ENCODE data around the gene CLGN.

The CLGN gene

DNA sequence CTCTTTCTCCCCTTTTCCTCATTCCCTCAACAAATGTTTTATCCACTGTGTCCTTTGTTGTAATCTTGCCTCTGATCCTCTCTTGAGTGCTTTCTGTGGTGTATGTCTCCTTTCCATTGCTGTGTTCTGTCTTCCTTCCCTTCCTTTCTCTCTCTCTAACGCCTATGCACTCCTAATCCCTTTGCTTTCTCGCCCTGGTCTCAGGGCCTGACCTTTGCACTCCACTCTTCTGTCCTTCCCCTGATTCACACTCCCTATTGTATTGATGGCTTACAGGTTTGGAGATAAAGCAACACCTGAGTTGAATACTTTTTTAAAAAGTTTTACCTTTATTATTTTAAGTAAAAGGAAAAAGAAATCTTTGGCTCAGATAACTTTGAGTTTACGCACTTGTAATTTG lies 69.6 kb downstream of the CLGN start:
- H3K36me3 ChIP-seq (ENCODE audit: control insufficient read depth, insufficient read depth, low read length): no peaks in the 10 kb centered on the region
- H3K27ac ChIP-seq (ENCODE audit: low read length): no peak overlapping the region
- no peak for DNase-seq (ENCODE audit: low read depth, low spot score)
- H3K4me3 ChIP-seq (ENCODE audit: low read length): no peak overlapping the region
- H3K9me3 ChIP-seq (ENCODE audit: control insufficient read depth, insufficient read depth, low read length): no peaks in the 10 kb centered on the region
- H3K4me1 ChIP-seq (ENCODE audit: control insufficient read depth, insufficient read depth, low read length): no peaks in the 10 kb centered on the region
- WGBS (ENCODE audit: insufficient coverage, insufficient read length): no CpG with 5 or more reads among the region's 3 CpGs
- H3K27me3 ChIP-seq (ENCODE audit: control insufficient read depth, insufficient read depth, low read length): no peaks in the 10 kb centered on the region

DNA sequence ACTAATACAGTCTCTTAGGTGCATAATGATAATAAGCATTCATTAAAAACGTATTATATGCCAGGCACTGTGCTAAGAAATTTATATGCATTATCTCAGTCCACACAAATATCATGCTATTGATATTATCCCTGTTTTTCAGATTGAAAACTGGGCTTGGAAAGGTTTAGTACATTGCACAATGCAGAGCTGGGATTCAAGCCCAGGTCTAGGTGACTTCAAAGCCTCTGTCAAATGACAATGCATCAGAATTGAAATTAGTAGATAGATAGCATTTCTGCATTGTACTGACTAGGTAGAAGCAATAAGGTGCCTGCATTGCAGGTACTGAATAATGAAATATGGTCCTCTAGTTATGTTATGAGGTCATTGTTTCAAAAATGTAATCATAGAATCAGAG lies 72.2 kb downstream of the CLGN start:
- H3K9me3 ChIP-seq (ENCODE audit: control insufficient read depth, insufficient read depth, low read length): no peaks in the 10 kb centered on the region
- DNase-seq (ENCODE audit: low read depth, low spot score): no peak
- no CpG with 5 or more reads among the region's 1 CpG for WGBS (ENCODE audit: insufficient coverage, insufficient read length)

DNA sequence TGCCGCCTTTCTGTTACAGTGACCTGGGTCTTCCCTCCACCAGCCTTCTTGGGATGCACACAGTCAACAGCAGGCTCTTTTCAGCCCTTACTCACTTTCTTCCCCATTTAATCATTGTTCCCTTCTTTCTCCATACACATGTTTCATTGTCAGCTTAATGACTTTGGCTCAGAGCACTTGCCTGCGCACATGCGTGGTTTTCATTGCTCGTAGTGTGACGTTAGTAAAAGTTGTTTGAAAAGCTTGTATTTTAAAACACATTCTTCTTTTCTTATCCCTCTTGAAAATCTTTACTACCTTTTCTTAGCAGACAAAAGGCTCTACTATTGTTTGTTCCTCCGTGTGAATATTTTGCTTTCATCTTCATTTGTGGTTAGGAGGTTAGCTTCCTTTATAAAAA lies 73.7 kb downstream of the CLGN start:
- H3K4me3 ChIP-seq (ENCODE audit: low read length): no peak overlapping the region
- WGBS (ENCODE audit: insufficient coverage, insufficient read length): no CpG with 5 or more reads among the region's 6 CpGs
- no peaks in the 10 kb centered on the region for H3K9me3 ChIP-seq (ENCODE audit: control insufficient read depth, insufficient read depth, low read length)

More for the DNA sequence above, 72.2 kb downstream of the CLGN start:
- H3K36me3 ChIP-seq (ENCODE audit: control insufficient read depth, insufficient read depth, low read length): no peaks in the 10 kb centered on the region
- no peak overlapping the region for H3K4me3 ChIP-seq (ENCODE audit: low read length)
- no peaks in the 10 kb centered on the region for H3K27me3 ChIP-seq (ENCODE audit: control insufficient read depth, insufficient read depth, low read length)
- H3K27ac ChIP-seq (ENCODE audit: low read length): no peak overlapping the region
- H3K4me1 ChIP-seq (ENCODE audit: control insufficient read depth, insufficient read depth, low read length): no peaks in the 10 kb centered on the region

DNA sequence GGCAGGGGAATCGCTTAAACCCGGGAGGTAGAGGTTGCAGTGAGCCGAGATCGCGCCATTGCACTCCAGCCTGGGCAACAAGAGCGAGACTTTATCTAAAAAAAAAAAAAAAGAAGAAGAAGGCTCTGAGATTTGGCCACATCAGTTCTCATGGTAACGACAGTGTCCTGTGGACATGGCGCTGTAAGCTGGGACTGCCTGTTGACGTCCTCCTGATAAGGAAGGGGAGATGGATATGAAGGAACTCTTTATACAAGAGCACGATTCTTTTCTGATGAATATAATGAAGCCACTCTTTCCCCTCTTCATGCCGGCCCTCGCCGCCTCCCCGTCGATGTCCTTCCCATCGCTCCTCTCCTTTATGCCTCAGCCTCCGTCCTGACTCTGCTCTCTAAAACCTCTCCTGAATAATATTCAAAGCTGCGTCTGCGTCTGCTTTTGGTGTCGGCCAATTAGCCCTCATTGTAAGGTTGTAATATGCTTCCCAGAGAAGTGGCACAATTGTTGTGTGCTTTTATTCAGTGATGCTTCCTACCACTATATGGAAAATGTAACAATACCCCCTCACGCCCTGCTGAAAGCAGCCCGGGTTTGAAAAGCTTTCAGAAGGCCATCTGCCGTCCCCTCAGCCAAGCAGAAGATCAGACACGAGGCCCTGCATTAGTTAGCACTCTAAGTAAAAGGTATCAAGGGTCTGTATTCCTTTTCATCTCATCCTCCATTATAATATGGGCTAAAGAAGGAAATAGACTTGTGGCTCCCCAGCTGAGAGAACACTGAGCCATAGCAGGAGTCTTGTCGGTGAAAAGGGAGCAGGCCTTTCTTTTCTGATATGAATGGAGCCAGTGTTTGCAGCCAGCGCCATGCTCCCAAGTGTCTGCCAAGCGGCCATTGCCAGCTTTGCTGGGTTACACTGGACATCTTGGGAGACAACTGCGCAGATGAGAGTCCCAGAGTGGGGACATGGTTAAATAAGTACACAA lies 76.1 kb downstream of the CLGN start:
- H3K4me1 ChIP-seq (ENCODE audit: control insufficient read depth, insufficient read depth, low read length): no peaks in the 10 kb centered on the region
- H3K9me3 ChIP-seq (ENCODE audit: control insufficient read depth, insufficient read depth, low read length): no peaks in the 10 kb centered on the region
- no peak overlapping the region for H3K4me3 ChIP-seq (ENCODE audit: low read length)
- no peaks in the 10 kb centered on the region for H3K36me3 ChIP-seq (ENCODE audit: control insufficient read depth, insufficient read depth, low read length)
- no peak for DNase-seq (ENCODE audit: low read depth, low spot score)
- H3K27ac ChIP-seq (ENCODE audit: low read length): no peak overlapping the region
- H3K27me3 ChIP-seq (ENCODE audit: control insufficient read depth, insufficient read depth, low read length): no peaks in the 10 kb centered on the region
- no CpG with 5 or more reads among the region's 28 CpGs for WGBS (ENCODE audit: insufficient coverage, insufficient read length)

More for the DNA sequence above, 73.7 kb downstream of the CLGN start:
- no peak for DNase-seq (ENCODE audit: low read depth, low spot score)
- no peak overlapping the region for H3K27ac ChIP-seq (ENCODE audit: low read length)
- H3K36me3 ChIP-seq (ENCODE audit: control insufficient read depth, insufficient read depth, low read length): no peaks in the 10 kb centered on the region
- H3K4me1 ChIP-seq (ENCODE audit: control insufficient read depth, insufficient read depth, low read length): no peaks in the 10 kb centered on the region
- no peaks in the 10 kb centered on the region for H3K27me3 ChIP-seq (ENCODE audit: control insufficient read depth, insufficient read depth, low read length)

DNA sequence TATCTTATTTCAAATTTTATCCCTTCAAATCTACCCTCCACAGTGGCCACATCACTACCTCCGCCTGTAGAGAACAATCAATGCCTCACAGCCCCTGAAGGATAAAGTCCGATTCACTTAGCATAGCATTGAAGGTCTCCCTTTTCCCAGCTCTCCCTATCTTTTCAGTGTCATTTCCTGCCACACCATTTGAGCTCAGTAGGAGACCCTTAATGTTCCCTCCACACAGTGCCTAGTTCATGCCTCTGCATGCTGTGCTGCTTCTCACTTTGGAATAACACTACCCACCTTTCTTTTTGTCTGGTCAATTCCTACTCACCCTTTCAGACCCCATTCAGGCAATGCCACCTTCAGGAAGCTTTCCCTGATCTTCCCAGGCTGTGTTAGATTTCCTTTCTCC lies 77.6 kb downstream of the CLGN start:
- H3K27ac ChIP-seq (ENCODE audit: low read length): no peak overlapping the region
- no peaks in the 10 kb centered on the region for H3K4me1 ChIP-seq (ENCODE audit: control insufficient read depth, insufficient read depth, low read length)
- no CpG with 5 or more reads among the region's 2 CpGs for WGBS (ENCODE audit: insufficient coverage, insufficient read length)
- no peaks in the 10 kb centered on the region for H3K27me3 ChIP-seq (ENCODE audit: control insufficient read depth, insufficient read depth, low read length)
- no peaks in the 10 kb centered on the region for H3K9me3 ChIP-seq (ENCODE audit: control insufficient read depth, insufficient read depth, low read length)
- no peak for DNase-seq (ENCODE audit: low read depth, low spot score)
- no peak overlapping the region for H3K4me3 ChIP-seq (ENCODE audit: low read length)
- no peaks in the 10 kb centered on the region for H3K36me3 ChIP-seq (ENCODE audit: control insufficient read depth, insufficient read depth, low read length)

DNA sequence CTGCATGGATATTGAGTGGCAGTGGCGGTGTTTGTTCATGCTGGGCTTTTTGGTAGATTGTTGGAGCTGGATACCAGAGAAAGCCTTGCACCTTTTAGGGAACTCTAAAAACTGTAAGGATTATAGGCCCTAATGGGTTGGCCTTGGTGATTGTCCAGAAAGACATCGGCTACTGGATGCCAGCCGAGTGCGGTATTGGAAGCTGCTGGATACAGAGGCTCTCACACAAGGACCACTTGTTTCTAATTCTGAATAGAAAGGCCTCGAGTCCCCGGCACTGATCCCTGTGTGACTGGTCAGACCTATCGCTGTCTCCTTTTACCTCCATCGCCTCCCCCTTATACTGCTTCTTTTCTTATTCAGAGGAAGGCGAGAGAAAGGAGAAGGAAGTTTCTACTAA lies 81.3 kb downstream of the CLGN start:
- Histone ChIP-seq H3K36me3 (ENCODE audit: control insufficient read depth, insufficient read depth, low read length) (no peaks in the 10 kb centered on the region), H3K4me1 (ENCODE audit: control insufficient read depth, insufficient read depth, low read length) (no peaks in the 10 kb centered on the region), H3K27ac (ENCODE audit: low read length) (no peak overlapping the region), H3K4me3 (ENCODE audit: low read length) (no peak overlapping the region), H3K9me3 (ENCODE audit: control insufficient read depth, insufficient read depth, low read length) (no peaks in the 10 kb centered on the region), H3K27me3 (ENCODE audit: control insufficient read depth, insufficient read depth, low read length) (no peaks in the 10 kb centered on the region)
- WGBS (ENCODE audit: insufficient coverage, insufficient read length): no CpG with 5 or more reads among the region's 9 CpGs
- no peak for DNase-seq (ENCODE audit: low read depth, low spot score)

DNA sequence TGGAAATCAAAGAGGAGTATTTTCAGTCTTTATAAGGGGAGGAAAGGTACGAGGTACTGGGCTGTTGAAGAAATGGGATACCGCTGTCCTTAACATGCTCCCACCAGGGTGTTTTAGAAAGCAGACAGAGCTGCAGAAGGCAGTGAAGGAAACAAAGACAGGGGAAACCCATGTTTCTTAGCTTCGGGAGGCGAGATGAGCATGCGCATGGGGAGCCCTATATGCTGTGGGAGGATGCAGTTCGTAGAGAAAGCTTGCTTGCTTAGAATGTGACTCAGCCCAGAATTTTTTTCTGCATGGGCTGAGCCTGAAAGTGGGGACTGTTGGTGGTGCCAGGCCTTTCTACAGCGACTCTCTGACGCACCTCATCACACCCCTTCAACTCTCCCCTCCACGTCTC lies 82.8 kb downstream of the CLGN start:
- Histone ChIP-seq H3K27ac (ENCODE audit: low read length) (no peak overlapping the region), H3K4me3 (ENCODE audit: low read length) (no peak overlapping the region), H3K9me3 (ENCODE audit: control insufficient read depth, insufficient read depth, low read length) (no peaks in the 10 kb centered on the region), H3K4me1 (ENCODE audit: control insufficient read depth, insufficient read depth, low read length) (no peaks in the 10 kb centered on the region), H3K27me3 (ENCODE audit: control insufficient read depth, insufficient read depth, low read length) (no peaks in the 10 kb centered on the region), H3K36me3 (ENCODE audit: control insufficient read depth, insufficient read depth, low read length) (no peaks in the 10 kb centered on the region)
- WGBS (ENCODE audit: insufficient coverage, insufficient read length): no CpG with 5 or more reads among the region's 9 CpGs
- DNase-seq (ENCODE audit: low read depth, low spot score): no peak

DNA sequence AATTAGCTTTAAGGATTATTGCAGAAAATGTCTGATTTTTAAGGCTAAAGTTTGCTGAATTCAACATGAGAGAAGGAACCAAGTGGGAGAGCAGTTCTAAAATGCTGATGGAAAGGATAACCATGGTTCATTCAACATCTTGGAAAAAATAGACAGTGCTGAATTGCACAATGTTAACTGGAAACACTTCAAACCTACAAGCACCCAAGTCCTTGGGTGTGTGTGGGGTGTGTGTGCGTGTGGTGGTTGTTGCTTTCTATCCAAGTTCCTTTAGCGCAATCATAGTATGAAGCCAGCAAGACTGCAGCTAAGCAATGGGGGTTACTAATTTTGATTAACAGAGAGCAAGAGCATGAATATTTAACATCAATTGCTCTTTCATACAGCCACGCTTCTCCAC lies 83.3 kb downstream of the CLGN start:
- no peaks in the 10 kb centered on the region for H3K9me3 ChIP-seq (ENCODE audit: control insufficient read depth, insufficient read depth, low read length)
- WGBS (ENCODE audit: insufficient coverage, insufficient read length): no CpG with 5 or more reads among the region's 3 CpGs
- no peaks in the 10 kb centered on the region for H3K27me3 ChIP-seq (ENCODE audit: control insufficient read depth, insufficient read depth, low read length)
- H3K27ac ChIP-seq (ENCODE audit: low read length): no peak overlapping the region
- no peaks in the 10 kb centered on the region for H3K4me1 ChIP-seq (ENCODE audit: control insufficient read depth, insufficient read depth, low read length)
- DNase-seq (ENCODE audit: low read depth, low spot score): no peak
- no peaks in the 10 kb centered on the region for H3K36me3 ChIP-seq (ENCODE audit: control insufficient read depth, insufficient read depth, low read length)
- no peak overlapping the region for H3K4me3 ChIP-seq (ENCODE audit: low read length)

DNA sequence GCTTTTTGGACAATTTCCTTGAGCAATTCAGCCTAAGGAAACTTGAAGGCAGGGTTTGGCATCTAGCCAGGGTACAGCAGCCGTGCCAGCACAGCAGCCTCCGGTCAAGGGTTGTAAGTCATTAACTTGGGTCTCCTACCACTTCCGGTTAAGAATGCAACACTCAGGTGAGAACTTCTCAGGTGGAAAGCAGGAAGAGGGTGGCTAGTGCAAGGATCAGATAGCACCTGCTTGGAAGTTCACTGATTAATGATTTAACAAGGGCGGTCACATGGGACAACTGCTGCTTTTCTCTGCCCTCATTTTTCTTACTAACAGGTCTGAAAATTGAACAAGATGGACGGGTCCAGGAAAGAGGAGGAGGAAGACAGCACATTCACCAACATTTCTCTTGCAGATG lies 84.1 kb downstream of the CLGN start:
- H3K4me1 ChIP-seq (ENCODE audit: control insufficient read depth, insufficient read depth, low read length): no peaks in the 10 kb centered on the region
- no peaks in the 10 kb centered on the region for H3K27me3 ChIP-seq (ENCODE audit: control insufficient read depth, insufficient read depth, low read length)
- WGBS (ENCODE audit: insufficient coverage, insufficient read length): no CpG with 5 or more reads among the region's 5 CpGs
- no peak overlapping the region for H3K27ac ChIP-seq (ENCODE audit: low read length)
- H3K9me3 ChIP-seq (ENCODE audit: control insufficient read depth, insufficient read depth, low read length): no peaks in the 10 kb centered on the region
- no peaks in the 10 kb centered on the region for H3K36me3 ChIP-seq (ENCODE audit: control insufficient read depth, insufficient read depth, low read length)
- no peak for DNase-seq (ENCODE audit: low read depth, low spot score)
- no peak overlapping the region for H3K4me3 ChIP-seq (ENCODE audit: low read length)

DNA sequence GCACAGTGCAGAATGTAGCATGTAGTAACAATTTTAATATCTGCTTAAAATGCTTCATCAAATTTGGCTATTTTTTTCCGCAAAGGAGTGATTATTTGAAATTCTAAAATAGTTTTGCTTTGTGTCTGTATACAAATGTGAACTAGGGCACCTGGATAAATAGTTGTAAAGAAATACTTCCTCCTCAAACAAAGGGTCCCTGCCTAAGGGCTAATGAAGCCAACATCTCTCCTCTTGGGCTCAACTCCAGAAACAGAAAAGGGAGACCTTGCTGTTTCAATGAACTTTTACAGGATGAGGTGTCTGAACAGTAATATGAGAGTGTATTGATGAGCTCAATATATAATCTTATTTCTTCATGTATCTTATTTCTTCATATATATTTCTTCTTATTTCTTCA lies 84.8 kb downstream of the CLGN start:
- Histone ChIP-seq H3K9me3 (ENCODE audit: control insufficient read depth, insufficient read depth, low read length) (no peaks in the 10 kb centered on the region), H3K4me1 (ENCODE audit: control insufficient read depth, insufficient read depth, low read length) (no peaks in the 10 kb centered on the region), H3K4me3 (ENCODE audit: low read length) (no peak overlapping the region), H3K27me3 (ENCODE audit: control insufficient read depth, insufficient read depth, low read length) (no peaks in the 10 kb centered on the region), H3K27ac (ENCODE audit: low read length) (no peak overlapping the region), H3K36me3 (ENCODE audit: control insufficient read depth, insufficient read depth, low read length) (no peaks in the 10 kb centered on the region)
- WGBS (ENCODE audit: insufficient coverage, insufficient read length): no CpG with 5 or more reads among the region's 1 CpG
- DNase-seq (ENCODE audit: low read depth, low spot score): no peak

Data from iPS DF 6.9 (cell line).